SU-DHL-6 (cell line): Measurements from ENCODE around the gene VPS13D.

Experiments used
- H2AFZ ChIP-seq: fragments of 200-600 bp; sonication (generic); 2 replicates; pipeline ENCODE4 v1.6.1; 2014; ENCODE audit warnings: low read depth, mild to moderate bottlenecking, moderate library complexity, mixed read lengths, antibody characterized with exemption, low read length; ENCODE audit not compliant: severe bottlenecking
- H3F3A ChIP-seq: fragments of 200-600 bp; shearing (Covaris generic); 2 replicates; pipeline ENCODE4 v1.6.0; 2016; ENCODE audit warnings: antibody characterized with exemption, mild to moderate bottlenecking; ENCODE audit not compliant: insufficient read depth
- H3K27ac ChIP-seq: fragments of 200-600 bp; sonication (generic); 2 replicates; pipeline ENCODE4 v1.5.1; 2016; ENCODE audit warnings: low read depth, mild to moderate bottlenecking, low read length, moderate library complexity, mixed read lengths
- H3K27me3 ChIP-seq: fragments of 200-600 bp; sonication (generic), shearing (Covaris generic); 2 replicates; pipeline ENCODE4 v1.6.0; 2014; ENCODE audit warnings: mild to moderate bottlenecking, low read length
- H3K36me3 ChIP-seq: fragments of 200-600 bp; sonication (generic); 2 replicates; pipeline ENCODE4 v1.6.1; 2014; ENCODE audit warnings: mild to moderate bottlenecking, low read length, mixed read lengths
- H3K4me2 ChIP-seq: fragments of 300-600, 200-600 bp; shearing (Covaris generic), sonication (generic); 2 replicates; pipeline ENCODE4 v1.6.0; 2014; ENCODE audit warnings: low read length, low read depth, mild to moderate bottlenecking; ENCODE audit not compliant: poor library complexity, severe bottlenecking
- H3K4me3 ChIP-seq: fragments of 200-600 bp; sonication (generic); 2 replicates; pipeline ENCODE4 v1.5.1; 2014; ENCODE audit warnings: antibody characterized with exemption, low read length, mild to moderate bottlenecking, mixed read lengths; ENCODE audit not compliant: insufficient read depth, poor library complexity, severe bottlenecking
- H3K79me2 ChIP-seq: fragments of 200-600 bp; sonication (generic); 2 replicates; pipeline ENCODE4 v1.6.1; 2014; ENCODE audit warnings: mild to moderate bottlenecking, low read length, moderate library complexity; ENCODE audit not compliant: insufficient read depth
- H3K9ac ChIP-seq: fragments of 200-600 bp; sonication (generic); 2 replicates; pipeline ENCODE4 v1.7.0; 2014; ENCODE audit warnings: mild to moderate bottlenecking, low read length
- H3K9me2 ChIP-seq: fragments of 200-600 bp; sonication (generic); replicated peaks from 2 replicates; pipeline ENCODE4 v1.6.1; 2014; ENCODE audit warnings: low read length; ENCODE audit not compliant: insufficient read depth
- H3K9me3 ChIP-seq: fragments of 200-600 bp; sonication (generic); 2 replicates; pipeline ENCODE4 v1.6.1; 2014; ENCODE audit warnings: low read length, mixed read lengths; ENCODE audit not compliant: insufficient read depth
- H4K20me1 ChIP-seq: fragments of 200-600 bp; sonication (generic); 2 replicates; pipeline ENCODE4 v1.6.1; 2014; ENCODE audit warnings: low read depth, mild to moderate bottlenecking, antibody characterized with exemption, low read length, moderate library complexity, mixed read lengths
- EZH2phosphoT487 ChIP-seq: fragments of 200-600 bp; sonication (generic), shearing (Covaris generic); conservative IDR thresholded peaks from 2 replicates; pipeline ENCODE4 v1.6.1; 2018; ENCODE audit warnings: mild to moderate bottlenecking, antibody characterized with exemption, low read length, moderate library complexity, mixed read lengths
- TF ChIP-seq, protein P1 (sequence below): fragments of 200-600 bp; sonication (generic); IDR thresholded peaks from one replicate; pipeline ENCODE4 v1.5.1; 2017; ENCODE audit warnings: antibody characterized with exemption, mild to moderate bottlenecking, low read length, moderate library complexity; ENCODE audit not compliant: insufficient read depth, poor library complexity, severe bottlenecking

Gene VPS13D

DNA sequence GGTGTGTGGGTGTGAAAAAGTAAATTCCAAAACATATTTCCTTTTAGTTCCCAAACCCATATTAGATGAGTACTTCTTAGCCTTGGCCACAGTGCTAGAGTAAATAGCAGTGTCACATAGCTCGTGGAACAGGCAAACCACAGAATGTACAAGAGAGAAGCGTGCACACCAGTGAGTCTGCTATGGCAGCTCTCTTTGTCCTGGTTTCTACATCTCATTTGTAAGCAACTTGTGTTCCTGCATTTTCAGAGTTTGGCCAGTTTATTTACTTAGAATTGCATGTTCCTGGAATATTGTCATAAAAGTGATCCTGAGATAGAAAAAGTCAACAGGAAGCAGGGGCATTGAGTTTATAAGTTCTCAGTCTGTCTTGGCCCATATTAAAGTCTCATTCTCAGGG is 246.1 kb downstream of the VPS13D start:
- Histone ChIP-seq H3K9ac (no peak overlapping the region), H3F3A (no peaks in the 10 kb centered on the region), H3K27me3 (no peaks in the 10 kb centered on the region), H3K4me3 (no peak overlapping the region), H3K27ac (no peak overlapping the region), H3K79me2 (no peaks in the 10 kb centered on the region), H3K4me2 (no peak overlapping the region), H4K20me1 (no peaks in the 10 kb centered on the region), H3K9me2 (no peaks in the 10 kb centered on the region), H3K36me3 (no peaks in the 10 kb centered on the region), H3K9me3 (no peaks in the 10 kb centered on the region), H2AFZ (no peak overlapping the region)
- TF ChIP-seq, protein P1, sequence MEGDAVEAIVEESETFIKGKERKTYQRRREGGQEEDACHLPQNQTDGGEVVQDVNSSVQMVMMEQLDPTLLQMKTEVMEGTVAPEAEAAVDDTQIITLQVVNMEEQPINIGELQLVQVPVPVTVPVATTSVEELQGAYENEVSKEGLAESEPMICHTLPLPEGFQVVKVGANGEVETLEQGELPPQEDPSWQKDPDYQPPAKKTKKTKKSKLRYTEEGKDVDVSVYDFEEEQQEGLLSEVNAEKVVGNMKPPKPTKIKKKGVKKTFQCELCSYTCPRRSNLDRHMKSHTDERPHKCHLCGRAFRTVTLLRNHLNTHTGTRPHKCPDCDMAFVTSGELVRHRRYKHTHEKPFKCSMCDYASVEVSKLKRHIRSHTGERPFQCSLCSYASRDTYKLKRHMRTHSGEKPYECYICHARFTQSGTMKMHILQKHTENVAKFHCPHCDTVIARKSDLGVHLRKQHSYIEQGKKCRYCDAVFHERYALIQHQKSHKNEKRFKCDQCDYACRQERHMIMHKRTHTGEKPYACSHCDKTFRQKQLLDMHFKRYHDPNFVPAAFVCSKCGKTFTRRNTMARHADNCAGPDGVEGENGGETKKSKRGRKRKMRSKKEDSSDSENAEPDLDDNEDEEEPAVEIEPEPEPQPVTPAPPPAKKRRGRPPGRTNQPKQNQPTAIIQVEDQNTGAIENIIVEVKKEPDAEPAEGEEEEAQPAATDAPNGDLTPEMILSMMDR, result no peak
- no peak for TF ChIP-seq EZH2phosphoT487

DNA sequence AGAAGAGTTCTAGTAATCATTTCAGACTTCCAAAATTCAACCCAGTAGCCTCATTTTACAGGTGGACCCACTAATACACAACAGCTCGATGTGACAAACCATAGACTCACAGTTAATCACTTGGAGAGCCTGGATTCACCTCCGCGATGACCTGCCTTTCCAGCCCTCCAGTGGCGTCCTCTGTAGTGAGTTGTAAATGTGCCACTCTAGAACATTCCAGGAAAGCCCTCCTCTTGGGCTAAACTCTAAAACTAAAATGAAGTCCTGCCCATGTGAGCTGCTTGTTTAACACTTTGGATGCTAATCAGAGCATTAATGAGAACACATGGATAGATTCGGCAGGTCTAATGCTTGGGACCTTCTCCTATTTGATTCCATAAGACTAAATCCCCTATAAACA is 247.5 kb downstream of the VPS13D start:
- Histone ChIP-seq H3K4me3 (no peak overlapping the region), H3K79me2 (no peaks in the 10 kb centered on the region), H3K9me2 (no peaks in the 10 kb centered on the region), H3K27ac (no peak overlapping the region), H3K27me3 (no peaks in the 10 kb centered on the region), H3K9me3 (no peaks in the 10 kb centered on the region), H3K9ac (no peak overlapping the region), H3F3A (no peaks in the 10 kb centered on the region), H2AFZ (no peak overlapping the region), H3K36me3 (no peaks in the 10 kb centered on the region), H3K4me2 (no peak overlapping the region), H4K20me1 (no peaks in the 10 kb centered on the region)
- TF ChIP-seq, protein P1, result no peak
- no peak for TF ChIP-seq EZH2phosphoT487

DNA sequence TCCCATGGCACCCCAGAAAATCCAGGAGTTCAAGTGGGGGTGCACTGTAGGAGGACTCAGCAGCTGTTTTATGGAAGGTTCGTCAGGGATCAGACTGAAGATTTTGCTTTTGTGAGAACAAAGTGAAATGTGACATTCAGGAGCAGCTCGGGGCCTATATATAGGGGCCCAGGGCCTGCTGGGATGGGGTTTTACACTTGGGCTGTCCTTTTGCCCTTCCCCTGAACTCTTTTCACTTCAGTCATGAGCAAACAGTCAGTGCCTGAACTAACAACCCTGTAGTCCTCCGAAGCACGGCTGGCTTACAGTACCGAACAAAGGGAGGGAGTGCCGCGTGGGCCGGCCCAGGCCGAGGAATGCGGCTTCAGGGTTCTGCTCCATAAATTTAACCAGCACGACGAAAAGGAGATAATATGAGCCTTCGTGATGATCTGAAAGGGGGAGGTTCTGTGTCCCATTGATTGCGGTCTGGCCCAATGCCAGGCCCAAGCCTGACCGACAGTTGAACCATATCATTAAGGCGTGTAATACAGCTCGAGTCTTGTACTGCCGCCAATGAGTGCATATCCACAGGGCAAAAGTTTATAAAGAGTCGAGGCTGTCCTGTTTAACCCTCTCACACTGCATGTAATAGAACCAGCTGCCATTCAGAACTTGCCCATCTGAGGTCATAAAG is 248.2 kb downstream of the VPS13D start:
- H3K79me2 ChIP-seq, result no peaks in the 10 kb centered on the region
- no peak overlapping the region for H3K27ac ChIP-seq
- TF ChIP-seq, protein P1, result no peak
- TF ChIP-seq EZH2phosphoT487, result no peak
- no peaks in the 10 kb centered on the region for H3K27me3 ChIP-seq
- H3K9me3 ChIP-seq, result no peaks in the 10 kb centered on the region
- no peaks in the 10 kb centered on the region for H3K9me2 ChIP-seq
- no peak overlapping the region for H3K4me2 ChIP-seq
- no peak overlapping the region for H2AFZ ChIP-seq
- no peaks in the 10 kb centered on the region for H3F3A ChIP-seq
- H3K36me3 ChIP-seq, result no peaks in the 10 kb centered on the region
- H4K20me1 ChIP-seq, result no peaks in the 10 kb centered on the region
- H3K9ac ChIP-seq, result no peak overlapping the region
- H3K4me3 ChIP-seq, result no peak overlapping the region
